ENCODE results near the gene VNN1.

VNN1 gene

GRCh38 chr6:132666118-132666517 is 47.7 kb downstream of the VNN1 start:
- H3K4me3 ChIP-seq = no peak overlapping the region
- no peak for TF ChIP-seq CTCF (IDR thresholded peaks at IDR 0.05)
- H3K27ac ChIP-seq = no peak overlapping the region
- no peak for DNase-seq (ENCODE audit: low spot score)

- H3K27ac ChIP-seq = no peak overlapping the region
- no peak overlapping the region for H3K4me3 ChIP-seq
- DNase-seq (ENCODE audit: low spot score) = no peak
- no peak for TF ChIP-seq CTCF (IDR thresholded peaks at IDR 0.05)
Observed at GRCh38 chr6:132664309-132665034, 49.4 kb downstream of the VNN1 start.

GRCh38 chr6:132663661-132664060 is 50.2 kb downstream of the VNN1 start:
- no peak overlapping the region for H3K27ac ChIP-seq
- TF ChIP-seq CTCF (IDR thresholded peaks at IDR 0.05) = no peak

GRCh38 chr6:132661906-132662305 is 51.9 kb downstream of the VNN1 start:
- no peak for TF ChIP-seq CTCF (IDR thresholded peaks at IDR 0.05)
- no peak for DNase-seq (ENCODE audit: low spot score)
- Histone ChIP-seq H3K27ac (no peak overlapping the region), H3K4me3 (no peak overlapping the region)

More at GRCh38 chr6:132663661-132664060, 50.2 kb downstream of the VNN1 start:
- no peak for DNase-seq (ENCODE audit: low spot score)
- no peak overlapping the region for H3K4me3 ChIP-seq

- H3K27ac ChIP-seq = no peak within 1 kb of the TSS
- no peak within 1 kb of the TSS for H3K4me3 ChIP-seq
- no peak for TF ChIP-seq CTCF (IDR thresholded peaks at IDR 0.05)
- DNase-seq (ENCODE audit: low spot score) = no peak
Observed at GRCh38 chr6:132659082-132659481, 54.8 kb downstream of the VNN1 start, which contains the start of gene TAAR1. TSS of gene TAAR1 (minus strand) at chr6:132659182. CDS start at chr6:132646003, 13,179 bp downstream.

GRCh38 chr6:132651062-132651461 is 62.8 kb downstream of the VNN1 start:
- H3K27ac ChIP-seq = no peak overlapping the region
- no peak for DNase-seq (ENCODE audit: low spot score)
- TF ChIP-seq CTCF (IDR thresholded peaks at IDR 0.05) = no peak
- no peak overlapping the region for H3K4me3 ChIP-seq

GRCh38 chr6:132650429-132650828 is 63.4 kb downstream of the VNN1 start:
- no peak for DNase-seq (ENCODE audit: low spot score)
- Histone ChIP-seq H3K27ac (no peak overlapping the region), H3K4me3 (no peak overlapping the region)
- no peak for TF ChIP-seq CTCF (IDR thresholded peaks at IDR 0.05)

All from coronary artery (tissue), 2 donors.